HCT116 (cell line): ENCODE data around the gene ATP8A2. TPM values are rescaled to one million over a fixed set of nuclear protein-coding genes. Genes with fewer than 3 reads are reported as not detected.

Experiments
- ATAC-seq: fragments of 200-7000 bp; cut with Tn5 transposase; 2 replicates; pipeline ENCODE4 v1.9.1; 2020; ENCODE audit warnings: mild to moderate bottlenecking, moderate library complexity
- BruUV-seq: library from RNA; stranded (reverse); fragments of 400-500 nt; replicated peaks from 2 replicates; lab custom pipeline; 2021; lab: Mats Ljungman, UMichigan
- CTCF ChIA-PET: fragments of 300-600 bp; sonication (Branson Sonifier 250); formaldehyde crosslinking; loops from one replicate; lab custom pipeline; 2021; ENCODE audit warnings: antibody characterized with exemption; lab: Charles Lee
- POLR2A ChIA-PET: fragments of 300-600, 350-600 bp; sonication (Branson Sonifier 250); formaldehyde crosslinking; loops from one replicate; lab custom pipeline; 2021; ENCODE audit warnings: antibody characterized with exemption; lab: Charles Lee
- RAD21 ChIA-PET, 2 experiments: fragments of 300-600 bp; sonication (Branson Sonifier 250); formaldehyde crosslinking; loops; one replicate each; lab custom pipeline; 2023; ENCODE audit warnings: low total read pairs in 2 of 2; ENCODE audit not compliant: uncharacterized antibody in 2 of 2, unreplicated experiment in 2 of 2, low non-redundant PET in 1 of 2; lab: Charles Lee
- DNase-seq: peaks from one replicate; pipeline ENCODE4 v3.0.0-alpha.2; 2010; ENCODE audit warnings: low read depth, low spot score
- H2AFZ ChIP-seq: fragments of 200-600 bp; shearing (Covaris generic), sonication (generic); 2 replicates; pipeline ENCODE4 v1.6.1; 2017; ENCODE audit warnings: low read depth, mixed run types, mixed read lengths, antibody characterized with exemption, low read length; ENCODE audit not compliant: poor library complexity, severe bottlenecking
- H3K27ac ChIP-seq: 2 replicates; pipeline ENCODE4 v1.5.1; 2012; ENCODE audit warnings: low read depth, low read length
- H3K27me3 ChIP-seq: fragments of 200-600 bp; sonication (generic); 2 replicates; pipeline ENCODE4 v1.6.1; 2016; ENCODE audit warnings: mixed run types, low read length, mixed read lengths; ENCODE audit not compliant: insufficient read depth
- H3K36me3 ChIP-seq, 2 experiments: fragments of 200-500 bp in 1 of 2; fragments of 200-600 bp in 1 of 2; sonication (Bioruptor generic) in 1 of 2; sonication (generic) in 1 of 2; 2 replicates each; pipeline versions ENCODE4 v1.5.1 to v1.6.1; 2014 to 2016; ENCODE audit warnings: low read length in 2 of 2, inconsistent platforms in 1 of 2, mixed read lengths in 1 of 2, mixed run types in 1 of 2; ENCODE audit not compliant: insufficient read depth in 2 of 2, control insufficient read depth in 1 of 2
- H3K4me1 ChIP-seq, 2 experiments: fragments of 200-600 bp in 1 of 2; sonication (generic) in 1 of 2; 2 replicates each; pipeline versions ENCODE4 v1.5.1 to v1.6.1; 2012 to 2017; ENCODE audit warnings: low read length in 2 of 2, inconsistent platforms in 1 of 2, mild to moderate bottlenecking in 1 of 2, mixed read lengths in 1 of 2, mixed run types in 1 of 2, moderate library complexity in 1 of 2; ENCODE audit not compliant: insufficient read depth in 2 of 2, control insufficient read depth in 1 of 2
- H3K4me2 ChIP-seq: fragments of 200-600 bp; sonication (generic); 2 replicates; pipeline ENCODE4 v1.6.1; 2017; ENCODE audit warnings: mixed run types, low read length, mixed read lengths
- H3K4me3 ChIP-seq, 2 experiments: fragments of 200-600 bp in 1 of 2; sonication (generic) in 1 of 2; replicated peaks in 1 of 2; 2 replicates each; pipeline ENCODE4 v1.5.1; 2011 to 2016; ENCODE audit warnings: low read length in 2 of 2, control low read depth in 1 of 2, low read depth in 1 of 2, mild to moderate bottlenecking in 1 of 2, mixed read lengths in 1 of 2, mixed run types in 1 of 2
- H3K79me2 ChIP-seq: fragments of 200-600 bp; sonication (generic); 2 replicates; pipeline ENCODE4 v1.6.1; 2017; ENCODE audit warnings: mild to moderate bottlenecking, mixed run types, low read length, moderate library complexity, mixed read lengths; ENCODE audit not compliant: insufficient read depth
- H3K9ac ChIP-seq: fragments of 200-600 bp; sonication (generic); 2 replicates; pipeline ENCODE4 v1.6.1; 2016; ENCODE audit warnings: low read length, mixed read lengths
- H3K9me2 ChIP-seq: fragments of 200-600 bp; sonication (generic), shearing (Covaris generic); 2 replicates; pipeline ENCODE4 v1.6.1; 2017; ENCODE audit warnings: mixed run types, mild to moderate bottlenecking, moderate library complexity; ENCODE audit not compliant: insufficient read depth
- H3K9me3 ChIP-seq, 2 experiments: fragments of 200-500 bp in 1 of 2; fragments of 200-600 bp in 1 of 2; sonication (Bioruptor generic) in 1 of 2; sonication (generic) in 1 of 2; 2 replicates each; pipeline ENCODE4 v1.6.1; 2014 to 2017; ENCODE audit warnings: low read length in 2 of 2, mixed read lengths in 2 of 2, inconsistent platforms in 1 of 2, low read depth in 1 of 2, mild to moderate bottlenecking in 1 of 2, mixed run types in 1 of 2, moderate library complexity in 1 of 2; ENCODE audit not compliant: control insufficient read depth in 1 of 2, insufficient read depth in 1 of 2
- H4K20me1 ChIP-seq: fragments of 200-600 bp; sonication (generic), shearing (Covaris generic); 2 replicates; pipeline ENCODE4 v1.6.1; 2017; ENCODE audit warnings: mixed run types, mild to moderate bottlenecking, moderate library complexity; ENCODE audit not compliant: insufficient read depth
- ATF3 ChIP-seq: IDR thresholded peaks from 2 replicates; pipeline ENCODE4 v1.6.1; 2012
- CBX3 ChIP-seq: IDR thresholded peaks from 2 replicates; pipeline ENCODE4 v1.6.1; 2012; ENCODE audit warnings: low read depth
- CTCF ChIP-seq, 3 experiments: fragments of 200-600 bp in 1 of 3; sonication (generic) in 1 of 3; IDR thresholded peaks in 2 of 3; conservative IDR thresholded peaks in 1 of 3; 2 replicates each; pipeline ENCODE4 v1.5.1; 2012 to 2017; ENCODE audit warnings: low read depth in 2 of 3, low read length in 2 of 3, antibody characterized with exemption in 1 of 3, borderline replicate concordance in 1 of 3, control low read depth in 1 of 3, mild to moderate bottlenecking in 1 of 3, mixed read lengths in 1 of 3, mixed run types in 1 of 3, moderate library complexity in 1 of 3; ENCODE audit not compliant: insufficient read depth in 1 of 3
- ELF1 ChIP-seq: IDR thresholded peaks from 2 replicates; pipeline ENCODE4 v1.6.1; 2012; ENCODE audit warnings: low read depth, borderline replicate concordance
- EZH2 ChIP-seq: fragments of 200-600 bp; sonication (generic); IDR thresholded peaks from 2 replicates; pipeline ENCODE4 v1.6.1; 2017; ENCODE audit warnings: antibody characterized with exemption, mixed run types
- EZH2phosphoT487 ChIP-seq: fragments of 200-600 bp; IDR thresholded peaks from 2 replicates; pipeline ENCODE4 v1.6.1; 2018; ENCODE audit warnings: antibody characterized with exemption, borderline replicate concordance
- MAX ChIP-seq: IDR thresholded peaks from 2 replicates; pipeline ENCODE4 v1.6.1; 2012
- SP1 ChIP-seq: IDR thresholded peaks from 2 replicates; pipeline ENCODE4 v1.6.1; 2012; ENCODE audit warnings: low read depth
- SRF ChIP-seq: IDR thresholded peaks from 2 replicates; pipeline ENCODE4 v1.6.1; 2012; ENCODE audit warnings: low read depth
- ZNF274 ChIP-seq: fragments of 200-500 bp; sonication (Bioruptor generic); IDR thresholded peaks from 2 replicates; pipeline ENCODE4 v1.6.1; 2014; ENCODE audit warnings: mild to moderate bottlenecking, low read depth, low read length, inconsistent platforms
- intact Hi-C: fragments of 100-400 bp; cut with micrococcal nuclease; formaldehyde crosslinking; loops from 2 replicates; pipeline ENCODE4 v1.10.0; 2022
- total RNA-seq: library from RNA; stranded (reverse); gene quantifications from one replicate; pipeline ENCODE4 v1.2.1, GENCODE V29; 2021; ENCODE audit not compliant: unreplicated experiment

ATP8A2 gene
- total RNA-seq, 1 experiment from 2014 or later, result not detected

- ChIA-PET RAD21 (no interaction called here), POLR2A (no interaction called here), CTCF (no interaction called here)
- no peaks in the 10 kb centered on the region for H3K4me1 ChIP-seq
- no peaks in the 10 kb centered on the region for H3K9me3 ChIP-seq
- no peaks in the 10 kb centered on the region for H3K9me2 ChIP-seq
- no peaks in the 10 kb centered on the region for H4K20me1 ChIP-seq
- BruUV-seq, result no TSS peak
- intact Hi-C loops, result no loop called here
- H2AFZ ChIP-seq, result no peak overlapping the region
- H3K79me2 ChIP-seq, result no peaks in the 10 kb centered on the region
- no peak overlapping the region for H3K9ac ChIP-seq
- TF ChIP-seq SRF (no peak), EZH2 (no peak), ATF3 (no peak), SP1 (no peak), EZH2phosphoT487 (no peak), ELF1 (no peak), CBX3 (no peak)
- H3K4me2 ChIP-seq, result no peak overlapping the region
- no peak overlapping the region for H3K27ac ChIP-seq
- no peaks in the 10 kb centered on the region for H3K36me3 ChIP-seq
- ATAC-seq, result no peak
- H3K4me3 ChIP-seq, result no peak overlapping the region
- peaks cover 36% of the 10 kb centered on the region for H3K27me3 ChIP-seq
- no peak for DNase-seq
Observed at GRCh38 chr13:25933520-25933919, 561.7 kb downstream of the ATP8A2 start.

GRCh38 chr13:25934127-25934526 lies 562.4 kb downstream of the ATP8A2 start:
- no peak for ATAC-seq
- RAD21 ChIA-PET, result no interaction called here

More at GRCh38 chr13:25934127-25934526, 562.4 kb downstream of the ATP8A2 start:
- Histone ChIP-seq H3K9me2 (no peaks in the 10 kb centered on the region), H3K79me2 (no peaks in the 10 kb centered on the region), H3K27ac (no peak overlapping the region), H2AFZ (no peak overlapping the region), H4K20me1 (no peaks in the 10 kb centered on the region), H3K4me3 (no peak overlapping the region), H3K9me3 (no peaks in the 10 kb centered on the region), H3K27me3 (peaks cover 30% of the 10 kb centered on the region), H3K4me2 (no peak overlapping the region), H3K36me3 (no peaks in the 10 kb centered on the region), H3K9ac (no peak overlapping the region), H3K4me1 (no peaks in the 10 kb centered on the region)
- ChIA-PET POLR2A (no interaction called here), CTCF (no interaction called here)
- DNase-seq, result no peak
- BruUV-seq, result no TSS peak
- TF ChIP-seq MAX (no peak), CTCF (IDR thresholded peaks at IDR 0.05 in 2 of 3, conservative IDR thresholded peaks at IDR 0.05 in 1 of 3; ENCODE audit: borderline replicate concordance in 1 of 3, insufficient read depth in 1 of 3, low read depth in 2 of 3, low read length in 2 of 3) (no peak), EZH2phosphoT487 (no peak), ZNF274 (no peak), EZH2 (no peak)
- intact Hi-C loops, result no loop called here
